Neutrophil (primary cell): ENCODE measurements around the gene TBX19.

Experiments used
- H3K27ac ChIP-seq: fragments of 200-600 bp; sonication (generic); 2 replicates; pipeline ENCODE4 v1.5.1; 2016; ENCODE audit warnings: mild to moderate bottlenecking, moderate library complexity
- H3K27me3 ChIP-seq: fragments of 200-600 bp; sonication (generic); 2 replicates; pipeline ENCODE4 v1.6.0; 2016; ENCODE audit warnings: mild to moderate bottlenecking
- H3K36me3 ChIP-seq: fragments of 200-600 bp; sonication (generic); 2 replicates; pipeline ENCODE4 v1.5.1; 2017
- H3K4me1 ChIP-seq, 2 experiments: fragments of 200-600 bp in 1 of 2; sonication (generic) in 1 of 2; 1 replicate in 1 of 2; 2 replicates in 1 of 2; pipeline versions ENCODE4 v1.5.1 to v1.6.1; 2013 to 2016; ENCODE audit warnings: low read depth in 1 of 2, low read length in 1 of 2, mild to moderate bottlenecking in 1 of 2, moderate library complexity in 1 of 2; ENCODE audit not compliant: control insufficient read depth in 1 of 2, insufficient read depth in 1 of 2
- H3K4me3 ChIP-seq, 2 experiments: fragments of 200-600 bp in 1 of 2; sonication (generic) in 1 of 2; 1 replicate in 1 of 2; 2 replicates in 1 of 2; pipeline ENCODE4 v1.5.1; 2013 to 2016; ENCODE audit warnings: low read depth in 1 of 2, low read length in 1 of 2, mild to moderate bottlenecking in 1 of 2, moderate library complexity in 1 of 2
- H3K9me3 ChIP-seq: fragments of 200-600 bp; sonication (generic); 2 replicates; pipeline ENCODE4 v1.5.1; 2016
- TF ChIP-seq, protein P1 (sequence below): fragments of 200-600 bp; sonication (generic); IDR thresholded peaks from 2 replicates; pipeline ENCODE4 v1.5.1; 2016; ENCODE audit warnings: antibody characterized with exemption

TBX19 gene

DNA sequence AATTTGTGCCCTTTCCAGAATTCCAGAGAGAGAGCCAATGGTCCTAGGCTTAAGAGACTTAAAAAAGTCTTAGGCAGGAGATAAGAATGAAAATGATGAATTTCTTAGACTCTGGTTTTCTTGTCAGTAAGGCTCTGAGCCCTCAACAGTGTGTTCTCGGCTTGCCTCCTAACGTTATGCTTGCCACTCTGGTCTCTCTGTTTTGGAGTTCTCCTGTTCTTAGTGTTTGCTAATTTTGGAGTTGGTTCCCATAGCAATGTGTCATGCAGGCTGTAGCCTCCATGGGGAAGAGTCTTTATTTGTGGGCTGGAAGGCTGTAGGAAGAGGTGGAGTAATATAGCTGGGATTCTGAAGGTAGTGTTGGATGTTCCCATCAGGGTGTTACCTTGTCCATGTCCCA lies 19.9 kb downstream of the TBX19 start:
- Histone ChIP-seq H3K9me3 (no peaks in the 10 kb centered on the region), H3K27me3 (no peaks in the 10 kb centered on the region), H3K4me3 (no peak overlapping the region), H3K27ac (no peak overlapping the region), H3K36me3 (no peaks in the 10 kb centered on the region), H3K4me1 (no peaks in the 10 kb centered on the region)
- TF ChIP-seq, protein P1, sequence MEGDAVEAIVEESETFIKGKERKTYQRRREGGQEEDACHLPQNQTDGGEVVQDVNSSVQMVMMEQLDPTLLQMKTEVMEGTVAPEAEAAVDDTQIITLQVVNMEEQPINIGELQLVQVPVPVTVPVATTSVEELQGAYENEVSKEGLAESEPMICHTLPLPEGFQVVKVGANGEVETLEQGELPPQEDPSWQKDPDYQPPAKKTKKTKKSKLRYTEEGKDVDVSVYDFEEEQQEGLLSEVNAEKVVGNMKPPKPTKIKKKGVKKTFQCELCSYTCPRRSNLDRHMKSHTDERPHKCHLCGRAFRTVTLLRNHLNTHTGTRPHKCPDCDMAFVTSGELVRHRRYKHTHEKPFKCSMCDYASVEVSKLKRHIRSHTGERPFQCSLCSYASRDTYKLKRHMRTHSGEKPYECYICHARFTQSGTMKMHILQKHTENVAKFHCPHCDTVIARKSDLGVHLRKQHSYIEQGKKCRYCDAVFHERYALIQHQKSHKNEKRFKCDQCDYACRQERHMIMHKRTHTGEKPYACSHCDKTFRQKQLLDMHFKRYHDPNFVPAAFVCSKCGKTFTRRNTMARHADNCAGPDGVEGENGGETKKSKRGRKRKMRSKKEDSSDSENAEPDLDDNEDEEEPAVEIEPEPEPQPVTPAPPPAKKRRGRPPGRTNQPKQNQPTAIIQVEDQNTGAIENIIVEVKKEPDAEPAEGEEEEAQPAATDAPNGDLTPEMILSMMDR, result no peak

DNA sequence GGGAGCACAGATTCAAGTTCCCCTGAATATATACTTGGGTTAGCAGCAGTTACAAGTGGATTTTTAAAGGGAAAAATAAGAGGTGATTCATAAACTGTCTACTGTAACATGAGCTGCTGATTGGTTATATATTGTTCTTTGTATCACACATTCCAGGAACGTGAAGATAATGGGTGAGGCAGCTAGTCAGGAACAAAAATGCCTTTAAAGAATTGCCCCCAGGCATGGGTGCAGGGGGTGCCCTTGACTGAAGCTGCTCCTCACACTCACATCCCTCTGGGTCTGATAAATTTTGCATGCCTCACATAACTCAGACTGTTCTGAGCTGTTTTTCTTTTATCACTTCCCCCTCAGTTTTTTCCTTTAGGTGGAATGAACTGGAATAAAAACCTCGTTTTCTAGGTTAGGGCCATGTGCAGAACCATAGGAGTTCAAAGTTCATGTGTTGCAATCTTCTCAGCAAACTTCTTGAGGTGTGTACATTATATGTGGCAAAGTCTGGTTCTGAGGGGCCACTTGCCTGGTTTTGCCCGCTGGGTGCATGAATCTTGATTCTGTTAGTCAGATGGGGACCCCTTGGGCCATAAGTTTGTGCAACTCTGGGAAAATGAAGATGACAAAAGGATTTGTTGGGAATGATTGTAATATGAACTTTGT lies 21.1 kb downstream of the TBX19 start:
- H3K4me3 ChIP-seq, result no peak overlapping the region
- H3K4me1 ChIP-seq, result no peaks in the 10 kb centered on the region
- no peaks in the 10 kb centered on the region for H3K36me3 ChIP-seq
- H3K9me3 ChIP-seq, result no peaks in the 10 kb centered on the region
- no peaks in the 10 kb centered on the region for H3K27me3 ChIP-seq
- no peak overlapping the region for H3K27ac ChIP-seq
- TF ChIP-seq, protein P1, result no peak

DNA sequence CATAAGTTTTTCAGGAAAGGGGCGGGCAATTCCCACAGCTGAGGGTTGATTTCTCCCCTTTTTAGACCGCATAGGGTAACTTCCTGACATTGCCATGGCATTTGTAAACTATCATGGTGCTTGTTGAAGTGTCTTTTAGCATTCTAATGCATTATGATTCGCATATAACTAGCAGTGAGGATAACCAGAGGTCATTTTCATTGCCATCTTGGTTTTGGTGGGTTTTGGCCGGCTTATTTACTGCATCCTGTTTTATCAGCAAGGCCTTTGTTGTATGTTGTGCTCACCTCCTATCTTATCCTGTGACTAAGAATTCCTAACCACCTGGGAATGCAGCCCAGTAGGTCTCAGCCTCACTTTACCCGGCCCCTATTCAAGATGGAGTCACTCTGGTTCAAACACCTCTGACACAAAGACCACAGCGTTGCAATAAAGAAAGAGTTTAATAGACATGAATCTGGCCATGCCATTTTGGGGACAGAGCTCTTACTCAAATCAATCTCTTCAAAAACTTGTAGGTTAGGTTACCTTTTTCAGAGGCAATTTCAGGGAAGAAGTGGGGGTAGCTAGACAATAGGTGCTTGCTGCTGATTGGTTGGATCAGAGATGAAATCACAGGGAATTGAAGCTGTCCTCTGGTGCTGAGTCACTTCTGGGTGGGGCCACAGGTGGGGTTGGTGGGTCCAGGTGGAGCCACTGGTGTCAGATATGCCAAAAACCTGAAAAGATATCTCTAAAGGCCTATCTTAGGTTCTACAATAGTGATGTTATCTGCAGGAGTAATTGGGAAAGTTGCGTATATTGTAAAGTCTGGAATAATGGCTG lies 23.3 kb downstream of the TBX19 start:
- no peaks in the 10 kb centered on the region for H3K4me1 ChIP-seq
- no peak overlapping the region for H3K4me3 ChIP-seq
- no peaks in the 10 kb centered on the region for H3K9me3 ChIP-seq
- H3K36me3 ChIP-seq, result peaks cover 5% of the 10 kb centered on the region
- no peak overlapping the region for H3K27ac ChIP-seq
- TF ChIP-seq, protein P1, result no peak
- no peaks in the 10 kb centered on the region for H3K27me3 ChIP-seq

DNA sequence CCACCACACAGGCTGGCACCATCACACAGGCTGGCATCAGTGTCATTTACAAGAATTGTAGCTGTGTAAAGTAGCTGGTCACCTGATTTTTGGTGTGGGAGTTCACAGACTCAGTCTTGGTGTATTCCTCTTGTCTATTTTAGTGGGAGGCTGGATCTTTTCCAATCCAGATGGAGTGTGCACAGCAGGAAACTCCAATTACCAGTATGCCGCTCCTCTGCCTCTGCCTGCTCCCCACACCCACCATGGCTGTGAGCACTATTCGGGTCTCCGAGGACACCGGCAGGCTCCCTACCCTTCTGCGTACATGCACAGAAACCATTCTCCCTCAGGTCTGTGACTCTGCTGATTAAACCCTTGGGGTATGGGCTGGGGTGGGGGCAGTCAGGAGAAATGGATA lies 24.2 kb downstream of the TBX19 start:
- Histone ChIP-seq H3K27me3 (no peaks in the 10 kb centered on the region), H3K27ac (no peak overlapping the region), H3K36me3 (peaks cover 6% of the 10 kb centered on the region), H3K4me3 (no peak overlapping the region), H3K4me1 (no peaks in the 10 kb centered on the region), H3K9me3 (no peaks in the 10 kb centered on the region)
- TF ChIP-seq, protein P1, result no peak

DNA sequence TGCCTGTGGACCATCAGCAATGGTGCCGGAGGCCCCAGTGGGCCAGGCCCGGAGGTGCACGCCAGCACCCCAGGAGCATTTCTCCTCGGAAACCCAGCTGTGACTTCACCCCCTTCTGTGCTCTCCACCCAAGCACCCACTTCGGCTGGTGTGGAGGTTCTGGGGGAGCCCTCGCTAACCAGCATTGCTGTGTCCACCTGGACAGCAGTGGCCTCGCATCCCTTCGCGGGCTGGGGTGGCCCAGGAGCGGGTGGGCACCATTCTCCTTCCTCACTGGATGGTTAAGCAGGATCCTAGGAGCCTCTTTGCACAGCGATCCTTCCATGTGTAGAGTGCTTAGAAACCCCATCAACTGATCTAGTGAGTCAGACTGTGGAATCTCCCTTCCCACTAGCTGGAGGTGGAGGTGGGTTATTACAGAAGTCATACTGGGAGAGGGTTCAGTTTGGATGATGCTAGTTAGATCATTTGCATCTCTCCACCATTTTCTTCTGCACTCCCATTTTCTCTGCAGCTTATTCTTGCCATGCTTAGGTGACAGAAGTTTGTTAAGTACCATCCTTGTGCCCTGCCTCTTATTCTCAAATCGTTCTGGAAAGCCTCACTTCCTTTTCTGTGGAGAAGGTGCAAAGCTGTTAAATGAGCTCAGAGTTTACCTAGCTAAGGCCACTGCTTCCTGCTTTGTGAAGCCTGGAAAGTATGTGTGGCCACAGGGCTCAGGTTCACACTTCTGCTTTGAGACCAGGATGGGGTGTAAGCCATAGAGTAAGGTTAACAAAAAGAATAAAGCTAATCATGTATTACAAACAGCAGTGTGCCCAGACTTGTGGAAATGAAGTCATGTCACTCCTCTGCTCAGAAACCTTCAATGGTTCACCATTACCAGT lies 32.3 kb downstream of the TBX19 start:
- Histone ChIP-seq H3K4me1 (no peaks in the 10 kb centered on the region), H3K27ac (no peak overlapping the region), H3K27me3 (no peaks in the 10 kb centered on the region), H3K4me3 (no peak overlapping the region), H3K36me3 (peaks cover 18% of the 10 kb centered on the region), H3K9me3 (no peaks in the 10 kb centered on the region)
- TF ChIP-seq, protein P1, result no peak
